ENCODE data around the gene NECAP2.
"Not testable (repeated sequence)": the region's sequence is repeated elsewhere in the genome, so short reads cannot be mapped to it uniquely, and the experiment has no call there.

Gene NECAP2

DNA sequence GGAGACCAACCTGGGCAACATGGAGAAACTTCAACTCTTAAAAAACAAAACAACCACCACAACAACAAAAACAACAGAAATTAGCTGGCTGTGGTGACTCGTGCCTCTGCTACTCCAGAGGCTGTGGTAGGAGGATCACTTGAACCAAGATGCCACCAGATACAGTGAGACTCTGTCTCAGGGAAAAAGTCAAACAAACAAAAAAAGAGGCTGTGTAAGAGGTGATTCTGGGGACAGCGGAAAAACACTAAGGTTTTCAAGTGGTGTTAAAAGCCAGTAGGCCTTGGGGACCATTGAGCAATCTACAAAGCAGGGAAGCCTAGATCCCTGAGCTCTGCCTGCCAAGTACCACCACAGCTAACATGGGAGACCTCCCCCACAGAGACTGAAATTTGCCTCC lies 65.3 kb downstream of the NECAP2 start:
- H3K27ac ChIP-seq (ENCODE audit: low read depth, low read length); H3K9ac ChIP-seq (ENCODE audit: low read depth in 1 of 2, low read length in 2 of 2); H3K4me1 ChIP-seq (ENCODE audit: control insufficient read depth in 1 of 2, insufficient read depth in 2 of 2, low read length in 2 of 2); H3K27me3 ChIP-seq (ENCODE audit: control insufficient read depth in 1 of 2, insufficient read depth in 2 of 2, low read length in 2 of 2); H3K4me3 ChIP-seq (ENCODE audit: low read depth in 1 of 2, low read length in 2 of 2); H3K9me3 ChIP-seq (ENCODE audit: control insufficient read depth in 1 of 2, low read length in 2 of 2); H3K36me3 ChIP-seq (ENCODE audit: control insufficient read depth in 1 of 2, insufficient read depth in 2 of 2, low read length in 2 of 2): not testable (repeated sequence)

DNA sequence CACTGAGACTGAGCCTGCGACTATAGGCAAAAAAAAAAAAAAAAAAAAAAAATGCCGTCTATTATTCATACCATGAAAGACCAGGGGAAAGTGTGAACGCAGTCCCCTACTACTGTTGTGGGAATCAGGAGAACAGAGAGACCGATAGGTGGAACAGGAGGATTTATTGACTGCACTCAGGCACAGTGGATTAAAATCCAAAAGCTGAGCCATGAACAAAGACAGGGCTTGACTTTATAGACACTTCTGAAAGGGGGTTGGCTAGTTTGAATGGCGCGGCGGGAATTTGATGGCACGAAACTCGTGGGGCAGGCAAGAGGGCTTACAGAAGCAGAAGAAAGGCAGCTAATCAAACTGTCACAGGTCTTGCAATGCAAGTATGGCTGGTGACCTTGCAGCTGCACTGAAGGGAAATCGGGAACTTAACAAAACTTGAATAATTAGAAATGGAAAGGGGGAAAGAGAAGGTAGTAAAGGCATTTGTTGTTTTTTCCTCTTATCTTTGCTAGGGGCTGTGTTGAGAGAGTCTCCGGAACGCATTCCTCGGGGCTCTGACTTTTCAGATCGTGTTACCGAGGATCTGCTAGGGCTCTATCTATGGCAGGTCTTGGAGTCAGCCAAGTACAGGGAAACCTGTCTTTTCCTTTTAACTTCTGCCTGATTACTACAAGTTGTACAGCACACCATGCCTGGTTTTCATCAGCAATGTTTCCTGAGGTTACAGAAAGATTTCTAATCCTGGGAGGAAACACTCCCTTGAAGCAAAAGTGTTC lies 66.0 kb downstream of the NECAP2 start:
- H3K4me3 ChIP-seq (ENCODE audit: low read depth in 1 of 2, low read length in 2 of 2); H3K9ac ChIP-seq (ENCODE audit: low read depth in 1 of 2, low read length in 2 of 2): not testable (repeated sequence)

DNA sequence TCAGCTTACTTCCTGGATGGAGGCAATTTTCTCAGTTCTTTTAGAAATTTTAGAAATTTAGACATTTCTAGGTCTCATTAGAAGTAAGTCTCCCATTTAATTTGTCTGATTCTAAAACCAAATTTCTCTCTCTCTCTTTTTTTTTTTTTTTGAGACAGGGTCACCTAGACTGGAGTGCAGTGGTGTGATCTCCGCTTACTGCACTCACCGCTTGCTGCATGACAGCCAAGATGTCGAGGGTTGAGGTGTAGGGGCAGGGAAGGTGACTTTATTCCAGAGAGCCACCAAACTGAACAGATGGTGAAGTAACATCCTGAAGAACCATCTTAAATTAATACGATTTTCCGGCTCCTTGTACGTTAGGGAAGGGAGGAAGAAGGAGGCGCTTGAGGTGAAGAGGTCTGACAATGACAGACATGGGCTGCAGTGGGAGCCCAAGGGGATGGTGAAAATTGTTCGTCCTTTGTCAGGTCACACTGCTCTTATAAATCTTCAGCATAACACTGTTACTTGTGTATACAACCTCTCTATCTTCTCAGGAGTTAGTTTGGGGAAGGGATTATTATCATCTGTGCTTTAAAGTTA lies 68.4 kb downstream of the NECAP2 start:
- not testable (repeated sequence) for H3K27me3 ChIP-seq (ENCODE audit: control insufficient read depth in 1 of 2, insufficient read depth in 2 of 2, low read length in 2 of 2); H3K9me3 ChIP-seq (ENCODE audit: control insufficient read depth in 1 of 2, low read length in 2 of 2); H3K4me3 ChIP-seq (ENCODE audit: low read depth in 1 of 2, low read length in 2 of 2)

More for the DNA sequence above, 66.0 kb downstream of the NECAP2 start:
- H3K9me3 ChIP-seq (ENCODE audit: control insufficient read depth in 1 of 2, low read length in 2 of 2); H3K27me3 ChIP-seq (ENCODE audit: control insufficient read depth in 1 of 2, insufficient read depth in 2 of 2, low read length in 2 of 2); H3K36me3 ChIP-seq (ENCODE audit: control insufficient read depth in 1 of 2, insufficient read depth in 2 of 2, low read length in 2 of 2); H3K27ac ChIP-seq (ENCODE audit: low read depth, low read length); H3K4me1 ChIP-seq (ENCODE audit: control insufficient read depth in 1 of 2, insufficient read depth in 2 of 2, low read length in 2 of 2): not testable (repeated sequence)

More for the DNA sequence above, 68.4 kb downstream of the NECAP2 start:
- not testable (repeated sequence) for H3K27ac ChIP-seq (ENCODE audit: low read depth, low read length); H3K4me1 ChIP-seq (ENCODE audit: control insufficient read depth in 1 of 2, insufficient read depth in 2 of 2, low read length in 2 of 2); H3K36me3 ChIP-seq (ENCODE audit: control insufficient read depth in 1 of 2, insufficient read depth in 2 of 2, low read length in 2 of 2); H3K9ac ChIP-seq (ENCODE audit: low read depth in 1 of 2, low read length in 2 of 2)

Measured in duodenal mucosa (tissue), 2 donors.